CMK (cell line): ENCODE measurements around the gene KCTD21.

Experiments used
- DNase-seq: peaks from one replicate; pipeline ENCODE4 v3.0.0-alpha.2; 2010; ENCODE audit warnings: low read depth

The KCTD21 gene

DNA sequence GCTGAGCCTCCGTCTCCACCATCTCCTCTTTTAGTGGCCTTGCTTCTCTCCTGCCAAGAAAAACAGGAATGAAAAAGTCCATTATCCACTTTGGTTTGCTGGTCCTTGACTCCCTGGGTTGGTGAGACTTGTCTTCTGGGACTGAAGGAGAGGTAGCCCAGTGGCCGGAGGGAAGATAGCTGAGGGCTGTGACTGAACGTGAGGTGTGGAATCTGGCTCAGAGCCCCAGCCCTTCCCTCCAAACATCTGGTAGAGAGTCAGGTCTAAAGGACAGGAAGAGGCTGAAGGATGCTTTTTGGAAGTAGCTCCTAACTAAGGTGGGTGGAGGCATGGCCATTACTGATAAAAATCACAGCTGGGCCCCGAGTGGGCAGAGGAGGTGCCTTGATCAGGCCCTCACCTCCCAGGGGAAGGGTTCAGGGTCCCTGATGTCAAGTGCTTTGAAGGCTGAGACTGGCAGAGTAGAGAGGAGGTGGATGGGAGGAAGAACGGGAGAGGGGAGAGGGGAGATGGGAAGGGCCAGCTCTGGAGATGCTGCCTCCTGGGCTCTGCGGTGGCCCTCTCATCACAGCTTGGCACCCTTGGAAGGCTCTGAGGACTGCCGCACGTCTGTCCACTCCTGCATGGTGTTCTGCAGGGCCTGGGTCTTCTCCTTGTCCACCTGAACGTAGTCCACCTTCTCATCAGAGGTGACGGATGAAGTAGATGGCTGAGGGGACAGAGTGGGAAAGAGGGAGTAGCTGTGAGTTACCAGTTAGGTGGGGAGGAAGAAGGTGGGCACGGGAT lies 30.5 kb upstream of the KCTD21 start:
- DNase-seq, result no peak

- no peak for DNase-seq
Observed at GRCh38 chr11:78217650-78218541, 29.5 kb upstream of the KCTD21 start.

GRCh38 chr11:78216571-78217287 lies 28.3 kb upstream of the KCTD21 start:
- no peak for DNase-seq

DNA sequence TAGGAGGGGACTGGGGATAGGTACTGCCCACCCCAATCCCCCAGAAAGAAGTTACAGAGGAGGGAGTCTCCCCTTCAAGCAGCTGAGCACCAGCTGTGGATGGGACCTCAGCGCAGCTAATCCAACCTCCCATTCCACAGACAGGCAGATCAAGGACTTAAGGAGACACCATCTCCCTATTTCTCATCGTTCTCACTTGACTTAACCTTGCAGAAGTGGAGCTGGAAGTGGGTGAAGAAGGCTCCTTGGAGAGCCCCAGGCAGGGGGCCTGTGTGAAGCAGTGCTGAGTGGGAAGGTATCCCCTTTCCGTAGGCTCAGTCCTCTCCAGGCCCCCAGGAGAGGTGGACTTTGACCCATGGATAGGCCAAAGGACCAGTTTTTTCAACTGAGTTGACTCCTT lies 27.6 kb upstream of the KCTD21 start:
- no peak for DNase-seq

- DNase-seq, result no peak
Observed at GRCh38 chr11:78214331-78215194, 26.1 kb upstream of the KCTD21 start.

- DNase-seq, result no peak
Observed at GRCh38 chr11:78213526-78214330, 25.3 kb upstream of the KCTD21 start.

- no peak for DNase-seq
Observed at GRCh38 chr11:78212586-78213371, 24.4 kb upstream of the KCTD21 start.

- DNase-seq, result no peak
Observed at GRCh38 chr11:78211565-78211964, 23.1 kb upstream of the KCTD21 start.

DNA sequence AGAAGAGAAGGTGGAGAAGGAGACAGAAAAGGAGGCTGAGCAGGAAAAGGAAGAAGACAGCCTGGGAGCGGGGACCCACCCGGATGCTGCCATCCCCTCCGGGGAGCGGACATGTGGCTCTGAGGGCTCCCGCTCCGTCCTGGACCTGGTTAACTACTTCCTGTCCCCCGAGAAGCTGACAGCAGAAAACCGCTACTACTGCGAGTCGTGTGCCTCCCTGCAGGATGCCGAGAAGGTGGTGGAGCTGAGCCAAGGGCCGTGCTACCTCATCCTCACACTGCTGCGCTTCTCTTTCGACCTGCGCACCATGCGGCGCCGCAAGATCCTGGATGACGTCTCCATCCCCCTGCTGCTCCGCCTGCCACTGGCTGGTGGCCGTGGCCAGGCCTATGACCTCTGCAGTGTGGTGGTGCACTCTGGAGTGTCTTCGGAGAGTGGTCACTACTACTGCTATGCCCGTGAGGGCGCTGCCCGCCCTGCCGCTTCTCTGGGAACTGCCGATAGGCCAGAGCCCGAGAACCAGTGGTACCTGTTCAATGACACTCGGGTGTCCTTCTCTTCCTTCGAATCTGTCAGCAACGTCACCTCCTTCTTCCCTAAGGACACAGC lies 21.7 kb upstream of the KCTD21 start:
- no peak for DNase-seq

- DNase-seq, result no peak
Observed at GRCh38 chr11:78209478-78209877, 21.1 kb upstream of the KCTD21 start.

DNA sequence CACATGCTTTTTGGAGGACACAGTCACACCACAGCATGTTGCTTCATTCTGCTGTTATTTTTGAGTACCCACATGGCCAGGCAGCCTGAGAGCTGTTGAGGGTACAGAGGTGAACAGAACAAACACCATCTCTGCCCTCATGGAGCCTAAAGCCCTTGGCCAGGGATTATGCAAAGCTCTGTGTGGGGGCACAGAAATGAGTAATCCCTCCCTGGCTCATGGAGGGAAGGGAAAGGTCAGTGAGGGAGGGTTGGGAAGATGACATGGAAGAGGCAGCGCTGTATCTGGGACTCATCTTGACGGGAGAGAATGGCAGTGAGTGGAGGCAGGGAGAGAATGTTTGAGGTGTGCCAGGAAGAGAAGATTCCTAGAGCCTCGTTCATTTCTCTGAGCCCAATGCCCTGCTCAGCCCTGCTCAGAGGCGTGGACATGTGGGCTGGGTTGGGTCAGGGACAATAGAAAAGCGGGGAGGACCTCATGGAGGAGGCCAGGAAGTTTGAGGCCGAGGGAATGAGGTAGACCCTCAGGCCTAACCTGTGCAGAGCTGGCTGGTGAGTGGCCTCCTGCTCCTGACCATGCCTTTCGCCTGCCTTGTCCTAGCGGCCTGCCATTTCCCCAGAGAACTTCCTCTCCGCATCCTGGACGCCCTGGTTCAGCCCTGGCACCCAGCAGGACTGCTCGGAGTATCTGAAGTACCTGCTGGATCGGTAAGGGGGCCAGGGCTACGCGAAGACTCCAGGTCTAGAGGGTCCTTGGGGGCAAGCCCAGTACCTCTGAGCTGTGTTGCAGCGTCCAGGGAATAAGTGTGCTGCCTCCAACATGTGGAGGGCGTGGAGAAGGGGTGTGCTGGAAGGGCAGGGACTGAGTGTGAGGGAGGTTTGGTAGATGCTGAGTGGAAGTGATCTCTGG lies 20.1 kb upstream of the KCTD21 start:
- DNase-seq, result no peak

DNA sequence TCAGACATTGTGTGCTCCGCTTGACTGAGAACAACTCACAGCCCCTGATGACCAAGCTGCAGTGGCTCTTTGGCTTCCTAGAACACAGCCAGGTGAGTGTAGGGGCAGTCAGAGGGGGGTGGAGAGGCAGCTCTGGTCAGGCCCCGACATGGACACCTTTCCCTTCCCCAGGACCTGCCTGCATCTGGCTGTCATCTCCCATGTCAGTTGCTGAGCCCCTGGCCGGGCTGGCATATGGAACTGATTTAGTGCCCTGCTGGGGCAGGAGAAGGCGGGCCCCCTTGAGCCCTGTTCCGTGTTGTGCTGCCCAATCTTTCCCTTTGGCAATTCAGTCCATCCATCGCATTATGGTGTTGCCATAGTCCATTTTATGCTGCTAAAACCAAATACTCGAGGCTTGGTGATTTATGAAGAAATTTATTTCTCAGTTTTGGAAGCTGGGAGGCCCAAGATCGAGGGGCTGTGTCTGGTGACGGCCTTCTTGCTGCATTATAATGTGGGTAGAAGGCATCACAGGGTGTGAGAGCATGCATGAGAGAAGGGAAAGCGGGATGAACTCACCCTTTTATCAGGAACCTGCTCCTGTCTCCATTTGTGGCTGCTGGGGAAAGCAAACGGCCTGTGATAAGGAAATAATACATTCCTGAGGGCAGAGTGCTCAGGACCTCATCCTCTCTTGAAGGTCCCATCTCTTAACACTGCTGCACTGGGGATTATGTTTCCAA lies 19.3 kb upstream of the KCTD21 start:
- DNase-seq, result no peak

DNA sequence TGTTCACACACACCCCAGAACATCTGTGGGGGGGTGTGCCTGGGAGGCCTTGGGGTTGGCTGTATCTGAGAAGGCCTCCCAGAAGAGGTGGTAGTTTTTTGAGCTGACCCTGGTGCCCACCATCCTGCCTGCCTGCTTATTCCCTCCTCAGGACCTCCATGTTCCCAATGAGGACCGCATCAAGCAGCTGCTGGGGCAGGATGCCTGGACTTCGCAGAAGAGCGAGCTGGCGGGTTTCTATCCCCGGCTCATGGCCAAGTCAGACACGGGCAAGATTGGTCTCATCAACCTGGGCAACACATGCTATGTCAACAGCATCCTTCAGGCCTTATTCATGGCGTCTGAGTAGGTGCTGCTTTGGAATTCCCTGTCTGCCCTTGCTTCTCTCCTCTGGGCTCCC lies 17.3 kb upstream of the KCTD21 start:
- no peak for DNase-seq

DNA sequence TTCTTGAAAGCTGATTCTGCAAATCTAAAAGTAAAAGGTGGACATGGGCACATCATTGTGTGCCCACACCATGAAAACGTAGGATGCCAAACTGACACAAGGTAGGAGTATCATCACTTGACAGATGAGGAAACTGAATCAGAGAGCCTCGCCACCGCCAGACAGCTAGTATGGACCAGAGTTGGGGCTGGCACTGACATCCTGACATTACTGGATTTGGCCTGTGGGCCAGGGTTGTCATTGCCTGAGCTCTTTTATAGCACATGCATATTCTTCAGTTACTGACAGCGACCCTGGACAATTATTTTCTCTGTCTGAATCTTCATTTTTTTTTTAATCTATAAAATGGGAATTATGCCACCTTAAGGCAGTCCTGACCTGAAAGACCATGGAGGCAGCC lies 16.8 kb upstream of the KCTD21 start:
- no peak for DNase-seq

DNA sequence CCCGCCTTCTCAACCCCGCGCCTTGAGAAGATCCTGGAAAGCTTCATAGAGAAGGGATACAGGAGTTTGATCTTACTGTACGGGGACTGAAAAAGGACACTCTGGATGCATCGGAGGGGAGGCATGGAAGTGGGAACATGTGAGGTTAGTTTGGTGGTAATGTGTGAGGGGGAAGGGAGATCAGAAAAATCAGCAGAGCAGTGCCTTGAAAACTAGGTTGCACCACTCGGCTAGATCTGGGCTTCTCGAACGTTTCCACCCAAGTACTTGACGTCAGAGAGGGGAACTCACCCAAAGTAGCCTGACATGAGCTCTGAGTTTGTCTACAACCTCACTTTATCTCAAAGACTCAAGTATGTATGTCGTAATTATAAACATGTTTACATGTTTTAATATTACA lies 14.8 kb upstream of the KCTD21 start:
- no peak for DNase-seq

DNA sequence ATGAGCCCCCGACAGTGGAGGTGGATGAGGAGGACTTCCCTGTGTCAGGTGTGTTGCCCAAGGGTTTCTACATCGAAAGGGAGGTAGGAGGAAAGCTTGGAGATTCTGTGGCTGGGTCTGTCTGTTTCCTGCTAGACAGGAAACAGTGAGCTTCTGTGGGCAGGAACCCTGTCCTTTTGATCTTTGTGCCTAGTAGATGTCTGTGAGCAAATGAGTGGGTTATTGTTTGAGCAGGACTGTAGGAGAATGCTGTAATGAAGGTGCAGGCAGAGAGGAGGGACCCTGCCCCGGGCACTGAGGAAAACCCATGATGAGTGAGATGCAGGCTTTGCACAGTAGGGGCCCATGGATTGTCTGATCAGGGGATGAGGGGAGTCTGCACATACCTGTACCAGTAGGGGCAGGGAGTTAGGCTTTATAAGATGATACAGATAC lies 14.3 kb upstream of the KCTD21 start:
- no peak for DNase-seq

- DNase-seq, result no peak
Observed at GRCh38 chr11:78201096-78201818, 12.8 kb upstream of the KCTD21 start.
